Keratinocyte (primary cell): Measurements from ENCODE around the gene CCDC170. TPM values are rescaled to one million over a fixed set of nuclear protein-coding genes. Genes with fewer than 3 reads are reported as not detected.

ENCODE experiments used
- DNase-seq: peaks from one replicate; pipeline ENCODE4 v3.0.0-alpha.2; 2011; ENCODE audit warnings: low read depth, missing footprints, low spot score
- FAIRE-seq: peaks from 2 replicates; lab custom pipeline; 2011; peaks lifted over from hg19 to GRCh38; lab: Jason Lieb, UNC
- H2AFZ ChIP-seq: 2 replicates; pipeline ENCODE4 v1.6.0; 2012; ENCODE audit warnings: low read length, control low read depth, inconsistent platforms; ENCODE audit not compliant: control insufficient read depth
- H3K27ac ChIP-seq: 2 replicates; pipeline ENCODE4 v1.5.1; 2011; ENCODE audit warnings: low read length; ENCODE audit not compliant: control insufficient read depth, insufficient read depth
- H3K27me3 ChIP-seq: 3 replicates; pipeline ENCODE4 v1.6.0; 2011; ENCODE audit warnings: low read length; ENCODE audit not compliant: control insufficient read depth, insufficient read depth; ENCODE audit errors: extremely low read depth
- H3K36me3 ChIP-seq, 2 experiments: 2 replicates in 1 of 2; 3 replicates in 1 of 2; pipeline ENCODE4 v1.5.1; 2011; ENCODE audit warnings: low read length in 2 of 2, mild to moderate bottlenecking in 1 of 2; ENCODE audit not compliant: control insufficient read depth in 2 of 2, insufficient read depth in 2 of 2; ENCODE audit errors: extremely low read depth in 1 of 2
- H3K4me1 ChIP-seq: 3 replicates; pipeline ENCODE4 v1.5.1; 2011; ENCODE audit warnings: low read length; ENCODE audit not compliant: control insufficient read depth, insufficient read depth; ENCODE audit errors: extremely low read depth
- H3K4me2 ChIP-seq: 3 replicates; pipeline ENCODE4 v1.6.0; 2011; ENCODE audit warnings: low read depth, low read length; ENCODE audit not compliant: control insufficient read depth, insufficient read depth; ENCODE audit errors: extremely low read depth
- H3K4me3 ChIP-seq, 3 experiments: fragments of 200-600 bp in 1 of 3; sonication (generic) in 1 of 3; 2 replicates in 2 of 3; 3 replicates in 1 of 3; pipeline ENCODE4 v1.5.1; 2011 to 2016; ENCODE audit warnings: low read length in 3 of 3, mild to moderate bottlenecking in 3 of 3, control low read depth in 2 of 3, inconsistent platforms in 1 of 3, low read depth in 1 of 3, mixed read lengths in 1 of 3, mixed run types in 1 of 3, moderate library complexity in 1 of 3; ENCODE audit not compliant: control insufficient read depth in 2 of 3, insufficient read depth in 2 of 3; ENCODE audit errors: extremely low read depth in 1 of 3
- H3K79me2 ChIP-seq: 2 replicates; pipeline ENCODE4 v1.6.0; 2012; ENCODE audit warnings: low read length; ENCODE audit not compliant: control insufficient read depth, insufficient read depth
- H3K9ac ChIP-seq: 3 replicates; pipeline ENCODE4 v1.6.0; 2011; ENCODE audit warnings: low read length; ENCODE audit not compliant: control insufficient read depth, insufficient read depth; ENCODE audit errors: extremely low read depth
- H3K9me1 ChIP-seq: 3 replicates; pipeline ENCODE4 v1.6.0; 2011; ENCODE audit warnings: low read length; ENCODE audit not compliant: control insufficient read depth, insufficient read depth; ENCODE audit errors: extremely low read depth
- H3K9me3 ChIP-seq: 2 replicates; pipeline ENCODE4 v1.5.1; 2012; ENCODE audit warnings: low read depth, low read length; ENCODE audit not compliant: control insufficient read depth
- H4K20me1 ChIP-seq: 3 replicates; pipeline ENCODE4 v1.6.0; 2011; ENCODE audit warnings: low read length; ENCODE audit not compliant: control insufficient read depth, insufficient read depth; ENCODE audit errors: extremely low read depth
- EZH2 ChIP-seq: IDR thresholded peaks from one replicate; pipeline ENCODE4 v1.6.1; 2012; ENCODE audit warnings: inconsistent platforms, mild to moderate bottlenecking, low read length, moderate library complexity
- dilution Hi-C: fragments of 300-500 bp; cut with MboI; formaldehyde crosslinking; loops from one replicate; pipeline ENCODE4 v1.7.0; 2020; ENCODE audit warnings: low sequenced_read_pairs; ENCODE audit not compliant: extremely low pct_ligation_motif_present
- polyA plus RNA-seq, 5 experiments: library from polyadenylated mRNA; depleted of rRNA in 3 of 5; stranded (reverse) in 3 of 5; stranded (forward) in 1 of 5; unstranded in 1 of 5; fragments of >200 nt; gene quantifications; 1 replicate in 1 of 5; 2 replicates in 3 of 5; 3 replicates in 1 of 5; pipeline versions ENCODE4 v1.2.1 to v1.2.3, GENCODE V29; 2011 to 2012; ENCODE audit warnings: missing spikeins in 2 of 5, low read depth in 1 of 5, low replicate concordance in 1 of 5
- TF ChIP-seq, protein P1 (sequence below), 3 experiments: IDR thresholded peaks in 1 of 3; conservative IDR thresholded peaks in 1 of 3; optimal IDR thresholded peaks in 1 of 3; 2 replicates in 2 of 3; 3 replicates in 1 of 3; pipeline versions ENCODE3 to v1.5.1; 2011; ENCODE audit warnings: low read length in 3 of 3, mild to moderate bottlenecking in 3 of 3, moderate library complexity in 2 of 3, control low read depth in 1 of 3, inconsistent platforms in 1 of 3; ENCODE audit not compliant: insufficient read depth in 2 of 3; ENCODE audit errors: extremely low read depth in 1 of 3

Gene CCDC170
- polyA plus RNA-seq, 1 donor (not counting 4 experiments of a cell fraction or from before 2014, with no cell fraction given), result 0.10 TPM

DNA sequence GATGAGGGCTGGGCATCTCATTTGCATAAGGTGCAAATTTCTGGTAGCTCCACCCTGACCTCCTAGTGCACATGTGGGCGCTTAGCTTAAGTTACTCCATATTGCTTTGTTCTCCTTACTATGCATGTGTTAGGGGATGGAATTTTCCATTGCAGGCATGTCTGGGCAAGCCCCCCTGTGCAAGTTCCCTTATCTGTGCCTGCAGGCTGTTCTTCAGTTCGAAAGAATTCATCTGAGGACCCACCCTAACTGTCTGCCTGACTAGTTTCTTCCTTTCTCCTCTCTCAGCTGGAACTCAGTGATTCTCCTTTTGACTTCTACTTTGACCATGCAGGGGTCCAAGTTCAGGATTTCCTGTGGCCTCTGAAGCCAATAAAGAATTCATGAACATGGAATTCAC lies 30.2 kb downstream of the CCDC170 start:
- Histone ChIP-seq H3K79me2 (no peaks in the 10 kb centered on the region), H3K27ac (no peak overlapping the region), H3K4me3 (no peak overlapping the region), H3K4me2 (no peak overlapping the region), H3K9me1 (no peaks in the 10 kb centered on the region), H3K4me1 (no peaks in the 10 kb centered on the region), H3K36me3 (no peaks in the 10 kb centered on the region), H4K20me1 (no peaks in the 10 kb centered on the region), H3K9ac (no peak overlapping the region), H3K27me3 (no peaks in the 10 kb centered on the region), H2AFZ (no peak overlapping the region), H3K9me3 (no peaks in the 10 kb centered on the region)
- DNase-seq, result no peak
- no peak for FAIRE-seq
- TF ChIP-seq, protein P1, sequence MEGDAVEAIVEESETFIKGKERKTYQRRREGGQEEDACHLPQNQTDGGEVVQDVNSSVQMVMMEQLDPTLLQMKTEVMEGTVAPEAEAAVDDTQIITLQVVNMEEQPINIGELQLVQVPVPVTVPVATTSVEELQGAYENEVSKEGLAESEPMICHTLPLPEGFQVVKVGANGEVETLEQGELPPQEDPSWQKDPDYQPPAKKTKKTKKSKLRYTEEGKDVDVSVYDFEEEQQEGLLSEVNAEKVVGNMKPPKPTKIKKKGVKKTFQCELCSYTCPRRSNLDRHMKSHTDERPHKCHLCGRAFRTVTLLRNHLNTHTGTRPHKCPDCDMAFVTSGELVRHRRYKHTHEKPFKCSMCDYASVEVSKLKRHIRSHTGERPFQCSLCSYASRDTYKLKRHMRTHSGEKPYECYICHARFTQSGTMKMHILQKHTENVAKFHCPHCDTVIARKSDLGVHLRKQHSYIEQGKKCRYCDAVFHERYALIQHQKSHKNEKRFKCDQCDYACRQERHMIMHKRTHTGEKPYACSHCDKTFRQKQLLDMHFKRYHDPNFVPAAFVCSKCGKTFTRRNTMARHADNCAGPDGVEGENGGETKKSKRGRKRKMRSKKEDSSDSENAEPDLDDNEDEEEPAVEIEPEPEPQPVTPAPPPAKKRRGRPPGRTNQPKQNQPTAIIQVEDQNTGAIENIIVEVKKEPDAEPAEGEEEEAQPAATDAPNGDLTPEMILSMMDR (optimal IDR thresholded peaks at IDR 0.05 in 1 of 3, IDR thresholded peaks at IDR 0.05 in 1 of 3, conservative IDR thresholded peaks at IDR 0.05 in 1 of 3; ENCODE audit: extremely low read depth in 1 of 3, insufficient read depth in 2 of 3, low read length in 3 of 3), result no peak
- TF ChIP-seq EZH2, result no peak
- dilution Hi-C loops, result no loop called here

DNA sequence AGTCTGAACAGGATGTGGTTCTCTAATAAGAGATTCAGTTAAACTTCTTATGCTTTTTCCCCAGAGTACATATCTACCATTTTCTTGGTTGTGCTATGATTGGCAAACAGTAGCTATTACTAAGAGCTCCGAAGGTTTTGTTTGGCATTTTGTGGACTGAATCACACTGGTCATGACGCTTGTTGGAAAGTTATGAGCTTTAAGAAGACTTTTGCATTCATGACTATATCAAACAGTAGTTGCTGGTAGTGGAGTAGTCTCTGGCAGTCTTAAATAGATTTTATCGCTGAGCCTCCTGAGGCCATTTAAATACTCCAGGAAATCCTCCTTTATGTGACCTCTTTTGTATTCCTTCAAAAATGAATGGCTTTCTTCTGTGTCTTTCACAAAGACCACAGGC lies 40.8 kb downstream of the CCDC170 start:
- Histone ChIP-seq H3K4me3 (no peak overlapping the region), H3K9me1 (no peaks in the 10 kb centered on the region), H3K9me3 (no peaks in the 10 kb centered on the region), H3K9ac (no peak overlapping the region), H3K4me1 (no peaks in the 10 kb centered on the region), H3K27ac (no peak overlapping the region), H2AFZ (no peak overlapping the region), H4K20me1 (no peaks in the 10 kb centered on the region), H3K79me2 (no peaks in the 10 kb centered on the region), H3K27me3 (no peaks in the 10 kb centered on the region), H3K4me2 (no peak overlapping the region), H3K36me3 (no peaks in the 10 kb centered on the region)
- TF ChIP-seq EZH2, result no peak
- TF ChIP-seq, protein P1 (optimal IDR thresholded peaks at IDR 0.05 in 1 of 3, IDR thresholded peaks at IDR 0.05 in 1 of 3, conservative IDR thresholded peaks at IDR 0.05 in 1 of 3; ENCODE audit: extremely low read depth in 1 of 3, insufficient read depth in 2 of 3, low read length in 3 of 3), result no peak
- DNase-seq, result no peak
- no peak for FAIRE-seq
- dilution Hi-C loops, result no loop called here
